ENCODE results near the gene FERMT2.

GRCh38 chr14:52987514-52987913 lies 36.7 kb upstream of the FERMT2 start:
- no peak for TF ChIP-seq EP300 (IDR thresholded peaks at IDR 0.05; ENCODE audit: borderline replicate concordance)
- no peak for TF ChIP-seq MAX (IDR thresholded peaks at IDR 0.05)
- TF ChIP-seq TAF1 (IDR thresholded peaks at IDR 0.05; ENCODE audit: low read depth): no peak
